ENCODE measurements around the gene ABCB6. TPM values are rescaled to one million over a fixed set of nuclear protein-coding genes. Genes with fewer than 3 reads are reported as not detected.

Gene ABCB6
- total RNA-seq, 2 donors from 2014 or later: 31.9 to 32.1 TPM

GRCh38 chr2:219182331-219183150 lies 36.2 kb downstream of the ABCB6 start:
- Histone ChIP-seq H3K36me3 (peaks cover 0 to 24% of the 10 kb centered on the region in 2 donors), H3K4me3 (no peak overlapping the region), H3K4me1 (replicated peaks) (peaks cover 5% of the 10 kb centered on the region), H3K9me3 (no peaks in the 10 kb centered on the region), H3K27me3 (replicated peaks; ENCODE audit: insufficient read depth) (no peaks in the 10 kb centered on the region), H3K27ac (no peak overlapping the region)
- no peak for DNase-seq (ENCODE audit: low spot score)
- TF ChIP-seq POLR2A (IDR thresholded peaks at IDR 0.05) (no peak), POLR2AphosphoS5 (IDR thresholded peaks at IDR 0.05) (no peak), CTCF (IDR thresholded peaks at IDR 0.05) (no peak)
- WGBS: 72% methylated on average over 8 of the region's 8 CpGs
- intact Hi-C loops (cut with DNase I): no loop called here

GRCh38 chr2:219181531-219181930 lies 37.2 kb downstream of the ABCB6 start:
- Histone ChIP-seq H3K4me1 (replicated peaks) (peaks cover 5% of the 10 kb centered on the region), H3K9me3 (no peaks in the 10 kb centered on the region), H3K36me3 (peaks cover 0 to 24% of the 10 kb centered on the region in 2 donors), H3K4me3 (no peak overlapping the region), H3K27me3 (replicated peaks; ENCODE audit: insufficient read depth) (no peaks in the 10 kb centered on the region), H3K27ac (no peak overlapping the region)
- DNase-seq (ENCODE audit: low spot score): no peak
- intact Hi-C loops (cut with DNase I): no loop called here
- TF ChIP-seq POLR2AphosphoS5 (IDR thresholded peaks at IDR 0.05) (no peak), POLR2A (IDR thresholded peaks at IDR 0.05) (no peak)
- WGBS: 90% methylated on average over 6 of the region's 6 CpGs

GRCh38 chr2:219180961-219181360 lies 37.8 kb downstream of the ABCB6 start:
- DNase-seq (ENCODE audit: low spot score): no peak
- Histone ChIP-seq H3K4me3 (no peak overlapping the region), H3K27me3 (replicated peaks; ENCODE audit: insufficient read depth) (no peaks in the 10 kb centered on the region), H3K27ac (no peak overlapping the region), H3K9me3 (no peaks in the 10 kb centered on the region), H3K36me3 (peaks cover 0 to 24% of the 10 kb centered on the region in 2 donors), H3K4me1 (replicated peaks) (peaks cover 5% of the 10 kb centered on the region)
- intact Hi-C loops (cut with DNase I): no loop called here
- TF ChIP-seq POLR2AphosphoS5 (IDR thresholded peaks at IDR 0.05): no peak
- TF ChIP-seq POLR2A (IDR thresholded peaks at IDR 0.05): no peak
- TF ChIP-seq CTCF (IDR thresholded peaks at IDR 0.05): no peak
- whole genome bisulfite sequencing: 89% methylated on average over 5 of the region's 5 CpGs

GRCh38 chr2:219179601-219180465 lies 38.9 kb downstream of the ABCB6 start:
- Histone ChIP-seq H3K4me3 (no peak overlapping the region), H3K27ac (no peak overlapping the region), H3K36me3 (peaks cover 0 to 24% of the 10 kb centered on the region in 2 donors), H3K4me1 (replicated peaks) (peaks cover 11% of the 10 kb centered on the region), H3K27me3 (replicated peaks; ENCODE audit: insufficient read depth) (no peaks in the 10 kb centered on the region), H3K9me3 (no peaks in the 10 kb centered on the region)
- DNase-seq (ENCODE audit: low spot score): no peak
- 94% methylated on average over 9 of the region's 9 CpGs for WGBS
- no peak for TF ChIP-seq POLR2A (IDR thresholded peaks at IDR 0.05)
- no peak for TF ChIP-seq POLR2AphosphoS5 (IDR thresholded peaks at IDR 0.05)
- TF ChIP-seq CTCF (IDR thresholded peaks at IDR 0.05): no peak
- intact Hi-C loops (cut with DNase I): loop anchor here (5.0 to 10.0 kb wide), 3 partner anchors 37 to 335 kb away; partner anchors contain the start of genes ABCB6, ASIC4 and DNPEP
